GM18873 (cell line): ENCODE results near the gene HEATR9.

Source experiments
- ATAC-seq: cut with Tn5 transposase; IDR thresholded peaks from one replicate; pipeline ENCODE4 v1.9.1; 2021; ENCODE audit warnings: mild to moderate bottlenecking, moderate library complexity, moderate number of reproducible peaks; ENCODE audit not compliant: unreplicated experiment, low FRiP score

The HEATR9 gene

DNA sequence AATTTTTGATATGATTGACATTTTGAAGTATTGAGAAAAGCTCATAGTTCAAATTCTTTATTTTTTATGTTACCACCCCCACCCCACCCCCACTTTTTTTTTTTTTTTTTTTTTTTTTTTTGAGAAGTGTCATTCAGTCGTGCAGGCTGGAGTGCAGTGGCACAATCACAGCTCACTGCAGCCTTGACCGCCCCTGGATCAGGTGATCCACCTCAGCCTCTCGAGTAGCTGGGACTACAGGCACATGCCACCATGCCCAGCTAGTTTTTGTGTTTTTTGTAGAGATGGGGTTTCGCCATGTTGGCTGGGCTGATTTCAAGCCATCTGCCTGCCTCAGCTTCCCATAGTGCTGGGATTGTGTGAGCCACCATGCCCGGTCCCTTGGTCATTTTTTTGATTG, 52.0 kb downstream of the HEATR9 start:
- no peak for ATAC-seq

DNA sequence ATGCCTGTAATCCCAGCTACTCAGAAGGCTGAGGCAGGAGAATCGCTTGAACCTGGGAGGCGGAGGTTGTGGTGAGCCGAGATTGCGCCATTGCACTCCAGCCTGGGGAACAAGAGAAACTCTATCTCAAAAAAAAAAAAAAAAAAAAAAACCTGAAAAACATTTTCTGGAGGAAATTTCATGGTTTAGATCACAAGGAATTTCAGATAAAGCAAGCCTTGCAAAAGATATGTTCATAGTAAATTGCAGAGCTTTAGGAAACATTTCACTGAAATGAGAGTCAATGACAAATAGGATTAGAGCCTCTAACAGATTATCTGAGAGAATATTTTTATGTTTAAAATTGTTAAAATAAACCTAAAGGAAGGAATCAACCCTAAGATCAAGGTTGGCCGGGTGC, 56.2 kb downstream of the HEATR9 start:
- no peak for ATAC-seq

DNA sequence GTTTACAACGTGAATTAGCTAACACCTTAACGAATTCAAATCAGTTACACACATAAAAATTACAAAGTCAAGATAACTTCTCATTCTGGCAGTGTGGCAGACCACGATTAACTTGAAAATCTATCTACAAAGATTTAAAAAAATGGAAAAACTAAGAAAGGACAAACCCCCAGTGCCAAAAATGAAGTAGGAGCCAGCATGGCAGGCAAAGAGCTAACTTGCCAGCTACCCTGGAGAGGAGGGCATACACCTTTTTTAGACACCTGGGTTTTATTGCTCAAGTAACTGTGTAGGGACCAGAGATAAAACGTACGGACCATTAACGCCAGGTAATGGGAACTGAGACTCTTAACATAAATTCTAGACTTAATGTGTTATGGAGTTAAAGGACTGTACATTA, 56.9 kb downstream of the HEATR9 start:
- no peak for ATAC-seq

DNA sequence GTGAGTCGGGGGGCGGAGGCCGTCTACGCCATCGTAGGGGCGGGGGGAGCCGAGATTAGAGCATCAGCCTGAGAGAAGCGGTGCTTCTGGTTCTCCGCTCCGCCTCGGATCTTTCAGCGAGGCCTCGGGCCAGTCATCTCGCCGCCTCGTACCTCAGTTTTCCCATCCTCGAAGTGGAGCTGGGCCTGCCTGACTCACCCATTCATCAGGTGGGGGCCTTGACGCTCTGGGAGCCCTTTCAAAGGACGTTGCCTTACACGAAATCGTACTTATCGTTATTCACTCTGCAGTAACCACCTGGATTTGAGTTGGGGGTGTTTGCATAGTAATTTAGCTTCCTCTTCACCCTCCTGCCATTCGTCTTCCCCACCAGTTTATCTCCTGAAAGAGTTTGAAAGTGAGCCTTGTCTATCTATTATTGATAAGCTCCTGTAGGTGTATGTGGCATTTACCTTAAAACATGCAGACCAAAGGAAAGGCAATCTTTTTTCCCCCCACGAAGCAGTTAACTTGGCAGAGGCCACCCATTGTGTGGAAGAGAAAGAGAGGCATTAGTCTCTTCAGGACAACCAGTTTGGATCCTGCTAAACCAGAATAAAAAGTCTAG, 58.7 kb downstream of the HEATR9 start:
- peak; percentile 0 for ATAC-seq

DNA sequence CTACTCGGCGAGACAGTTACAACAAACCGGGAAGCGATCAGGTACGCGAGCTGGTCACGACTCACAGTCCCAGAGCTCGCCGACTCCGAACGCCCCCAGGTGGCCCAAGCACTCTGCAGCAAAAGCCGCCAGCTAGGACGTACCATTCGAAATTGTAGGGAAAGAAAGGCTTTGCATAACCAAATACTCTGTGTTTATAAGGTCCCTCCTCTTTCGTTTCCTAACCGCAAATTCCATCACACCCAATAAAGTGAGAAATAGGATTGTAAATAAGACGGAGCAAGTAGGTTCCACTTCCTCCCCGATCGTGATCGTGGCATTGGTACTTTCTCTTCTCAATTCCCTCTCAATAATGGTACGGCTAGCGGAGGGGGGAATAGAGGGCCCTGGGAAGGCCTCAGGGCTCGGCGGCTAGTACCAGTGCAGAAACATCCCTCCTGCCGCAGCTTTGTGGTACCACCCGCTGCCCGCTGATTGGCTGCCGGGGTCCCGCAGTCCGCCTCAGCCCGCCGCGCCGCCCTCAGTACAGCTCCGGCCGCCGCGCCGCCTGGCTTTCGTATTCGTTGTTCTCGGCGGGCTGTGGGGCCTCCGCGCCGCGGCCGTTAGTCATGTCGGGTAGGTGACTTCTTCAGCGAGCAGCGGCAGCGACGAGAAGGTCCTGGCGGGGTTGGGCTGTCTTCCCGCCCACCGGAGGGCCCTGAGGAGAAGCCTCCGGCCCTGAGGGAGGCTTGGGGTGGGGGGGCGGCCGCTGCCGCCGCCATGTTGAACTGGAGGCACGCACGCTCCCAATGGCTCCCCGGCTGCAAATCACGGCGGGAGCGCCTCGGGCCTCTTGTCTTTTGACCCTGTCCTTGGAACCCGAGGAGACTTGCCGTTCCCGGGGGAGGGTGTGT, 59.5 kb downstream of the HEATR9 start, which contains the start of gene TAF15:
TAF15 (plus strand) TSS at position 523 of the 893 bp plus-strand sequence; CDS start at position 609, 86 bp downstream.
- ATAC-seq = peak; percentile 88

DNA sequence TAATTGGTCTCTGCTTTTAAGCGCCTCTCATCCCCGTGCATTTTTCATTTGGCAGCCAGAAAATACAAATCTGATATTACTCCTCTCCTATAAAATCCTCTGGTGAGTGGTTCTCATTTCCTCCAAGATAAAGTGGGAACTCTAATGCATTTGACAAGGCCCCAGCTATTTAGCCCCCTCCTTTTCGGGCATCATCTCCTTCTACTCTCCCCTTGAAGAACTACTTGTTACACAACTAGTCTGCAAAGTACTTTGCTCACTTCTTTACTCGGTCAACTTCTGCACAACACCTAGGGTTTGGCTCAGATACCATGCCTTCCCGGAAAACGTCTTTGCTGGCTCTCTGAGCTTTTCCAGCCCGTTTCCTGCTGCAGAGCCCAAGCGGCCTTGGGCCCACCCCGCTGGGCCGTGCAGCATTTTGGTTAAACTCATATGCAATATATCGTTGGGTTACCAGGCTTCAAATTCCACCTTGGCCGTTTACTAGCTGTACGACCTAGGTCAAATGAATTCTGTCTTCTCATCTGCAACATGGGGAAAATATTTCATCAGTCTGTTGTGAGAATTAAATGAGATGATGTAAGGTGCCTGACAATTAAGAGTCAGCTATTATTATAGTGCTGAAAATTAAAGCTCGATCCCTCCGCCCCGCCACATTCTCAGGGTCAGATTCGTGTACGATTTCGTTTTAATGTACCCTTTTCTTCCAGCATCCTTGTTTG, 60.3 kb downstream of the HEATR9 start:
- ATAC-seq = no peak

DNA sequence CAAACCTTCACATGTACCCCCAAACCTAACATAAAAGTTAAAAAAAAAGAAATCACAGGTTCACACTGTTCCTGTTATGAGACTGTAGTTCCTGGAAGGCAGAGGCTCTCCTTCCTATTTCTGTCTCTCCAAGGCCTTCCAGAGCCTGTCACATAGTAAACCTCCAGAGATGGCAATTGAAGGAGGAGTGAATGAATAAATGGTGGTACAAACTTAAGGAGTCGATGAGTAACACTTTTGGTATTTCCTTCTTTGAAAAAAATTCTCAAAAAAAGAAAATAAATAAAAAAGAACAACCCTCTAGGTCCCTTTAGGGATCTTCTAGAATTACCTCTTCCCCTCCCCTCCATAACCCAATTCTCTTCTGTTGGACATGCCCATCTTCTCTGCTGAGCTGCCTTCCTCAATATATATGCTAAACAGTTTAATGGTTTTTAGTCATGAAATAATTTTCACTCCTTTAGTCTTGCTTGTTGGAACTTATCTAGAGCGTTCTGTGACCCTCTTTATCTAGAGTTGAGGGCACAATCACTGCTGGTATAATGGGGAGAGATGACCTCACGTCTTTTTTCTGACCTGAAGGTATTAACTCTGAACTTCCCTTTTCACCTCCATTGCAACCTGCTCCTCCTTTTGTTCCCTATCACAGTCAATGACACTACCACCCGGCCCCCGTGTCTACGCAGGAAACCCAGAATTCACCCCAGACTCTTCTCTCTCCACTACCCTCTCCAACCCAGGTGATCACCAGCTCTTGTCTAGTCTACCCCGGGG, 61.1 kb downstream of the HEATR9 start:
- no peak for ATAC-seq
